Neuron (in vitro differentiated cells): ENCODE data around the gene BRIX1.
"Not testable (repeated sequence)": the region's sequence is repeated elsewhere in the genome, so short reads cannot be mapped to it uniquely, and the experiment has no call there.

Source experiments
- H2AFZ ChIP-seq: one replicate; pipeline ENCODE4 v1.6.1; 2013; ENCODE audit warnings: low read depth, mild to moderate bottlenecking, inconsistent platforms, low read length, moderate library complexity
- H3K27me3 ChIP-seq: one replicate; pipeline ENCODE4 v1.6.1; 2013; ENCODE audit warnings: low read length; ENCODE audit not compliant: insufficient read depth
- H3K36me3 ChIP-seq: one replicate; pipeline ENCODE4 v1.6.1; 2013; ENCODE audit warnings: low read length; ENCODE audit not compliant: insufficient read depth
- H3K4me1 ChIP-seq: one replicate; pipeline ENCODE4 v1.6.1; 2013; ENCODE audit warnings: low read length; ENCODE audit not compliant: insufficient read depth
- H3K4me3 ChIP-seq: 2 replicates; pipeline ENCODE4 v1.5.1; 2013; ENCODE audit warnings: mild to moderate bottlenecking, low read length, moderate library complexity
- H3K9me3 ChIP-seq: one replicate; pipeline ENCODE4 v1.6.1; 2013; ENCODE audit warnings: low read length

Gene BRIX1

GRCh38 chr5:34923256-34923655, 7.7 kb downstream of the BRIX1 start:
- H3K27me3 ChIP-seq, H3K9me3 ChIP-seq, H2AFZ ChIP-seq, H3K4me1 ChIP-seq, H3K4me3 ChIP-seq: not testable (repeated sequence)
- peaks cover 75% of the 10 kb centered on the region for H3K36me3 ChIP-seq

GRCh38 chr5:34923694-34924461, 8.4 kb downstream of the BRIX1 start:
- Histone ChIP-seq H3K27me3 (no peaks in the 10 kb centered on the region), H3K36me3 (peaks cover 71% of the 10 kb centered on the region), H2AFZ (no peak overlapping the region), H3K4me1 (no peaks in the 10 kb centered on the region), H3K9me3 (no peaks in the 10 kb centered on the region), H3K4me3 (no peak overlapping the region)

- Histone ChIP-seq H2AFZ (no peak overlapping the region), H3K36me3 (peaks cover 69% of the 10 kb centered on the region), H3K4me1 (no peaks in the 10 kb centered on the region), H3K9me3 (no peaks in the 10 kb centered on the region), H3K27me3 (no peaks in the 10 kb centered on the region), H3K4me3 (no peak overlapping the region)
Measured at GRCh38 chr5:34924462-34924765, 8.9 kb downstream of the BRIX1 start.

- H3K36me3 ChIP-seq, result peaks cover 52% of the 10 kb centered on the region
- no peak overlapping the region for H2AFZ ChIP-seq
- H3K27me3 ChIP-seq, result no peaks in the 10 kb centered on the region
- no peaks in the 10 kb centered on the region for H3K9me3 ChIP-seq
- no peak overlapping the region for H3K4me3 ChIP-seq
- H3K4me1 ChIP-seq, result peaks cover 10% of the 10 kb centered on the region
Measured at GRCh38 chr5:34926318-34926888, 10.9 kb downstream of the BRIX1 start.

GRCh38 chr5:34927785-34928184, 12.3 kb downstream of the BRIX1 start:
- no peaks in the 10 kb centered on the region for H3K27me3 ChIP-seq
- H3K36me3 ChIP-seq, result peaks cover 39% of the 10 kb centered on the region
- no peak overlapping the region for H2AFZ ChIP-seq
- H3K4me1 ChIP-seq, result peaks cover 15% of the 10 kb centered on the region
- no peak overlapping the region for H3K4me3 ChIP-seq
- no peaks in the 10 kb centered on the region for H3K9me3 ChIP-seq

- H3K27me3 ChIP-seq, result no peaks in the 10 kb centered on the region
- peak overlapping the region; percentile 95 for H3K4me3 ChIP-seq
- peak overlapping the region; percentile 43 for H2AFZ ChIP-seq
- H3K4me1 ChIP-seq, result peaks cover 15% of the 10 kb centered on the region
- no peaks in the 10 kb centered on the region for H3K9me3 ChIP-seq
- H3K36me3 ChIP-seq, result peaks cover 36% of the 10 kb centered on the region
Measured at GRCh38 chr5:34928267-34928666, 12.8 kb downstream of the BRIX1 start.

GRCh38 chr5:34929134-34929719, 13.7 kb downstream of the BRIX1 start, which contains the start of gene DNAJC21:
TSS of gene DNAJC21 (plus strand) at chr5:34929559. CDS start at chr5:34929820, 261 bp downstream.
- Histone ChIP-seq H3K4me3 (peak within 1 kb of the TSS; percentile 95), H3K36me3 (peaks cover 33% of the 10 kb centered on the region), H3K9me3 (no peaks in the 10 kb centered on the region), H2AFZ (peak within 1 kb of the TSS; percentile 77), H3K4me1 (peaks cover 15% of the 10 kb centered on the region), H3K27me3 (no peaks in the 10 kb centered on the region)

GRCh38 chr5:34929720-34930461, 14.4 kb downstream of the BRIX1 start:
- Histone ChIP-seq H3K9me3 (no peaks in the 10 kb centered on the region), H3K36me3 (peaks cover 26% of the 10 kb centered on the region), H3K4me1 (peaks cover 15% of the 10 kb centered on the region), H3K27me3 (no peaks in the 10 kb centered on the region), H2AFZ (peak overlapping the region; percentile 77), H3K4me3 (peak overlapping the region; percentile 95)

- Histone ChIP-seq H3K36me3 (peaks cover 21% of the 10 kb centered on the region), H3K4me1 (peaks cover 15% of the 10 kb centered on the region), H3K4me3 (peak overlapping the region; percentile 95), H2AFZ (peak overlapping the region; percentile 77), H3K27me3 (no peaks in the 10 kb centered on the region), H3K9me3 (no peaks in the 10 kb centered on the region)
Measured at GRCh38 chr5:34930462-34930844, 14.9 kb downstream of the BRIX1 start.

GRCh38 chr5:34930870-34931269, 15.4 kb downstream of the BRIX1 start:
- Histone ChIP-seq H3K36me3 (peaks cover 22% of the 10 kb centered on the region), H3K4me3 (peak overlapping the region; percentile 95), H3K4me1 (peaks cover 15% of the 10 kb centered on the region), H3K27me3 (no peaks in the 10 kb centered on the region), H3K9me3 (no peaks in the 10 kb centered on the region), H2AFZ (peak overlapping the region; percentile 77)

GRCh38 chr5:34932947-34933346, 17.4 kb downstream of the BRIX1 start:
- Histone ChIP-seq H2AFZ (no peak overlapping the region), H3K36me3 (peaks cover 28% of the 10 kb centered on the region), H3K27me3 (no peaks in the 10 kb centered on the region)

GRCh38 chr5:34941936-34942335, 26.4 kb downstream of the BRIX1 start:
- Histone ChIP-seq H3K36me3 (peaks cover 68% of the 10 kb centered on the region), H3K4me3 (no peak overlapping the region), H3K27me3 (no peaks in the 10 kb centered on the region), H3K9me3 (no peaks in the 10 kb centered on the region), H3K4me1 (no peaks in the 10 kb centered on the region), H2AFZ (no peak overlapping the region)

More at GRCh38 chr5:34932947-34933346, 17.4 kb downstream of the BRIX1 start:
- H3K9me3 ChIP-seq, result no peaks in the 10 kb centered on the region
- no peak overlapping the region for H3K4me3 ChIP-seq
- peaks cover 15% of the 10 kb centered on the region for H3K4me1 ChIP-seq

- Histone ChIP-seq H3K27me3 (no peaks in the 10 kb centered on the region), H3K4me3 (no peak overlapping the region), H2AFZ (no peak overlapping the region), H3K9me3 (no peaks in the 10 kb centered on the region), H3K4me1 (no peaks in the 10 kb centered on the region), H3K36me3 (peaks cover 57% of the 10 kb centered on the region)
Measured at GRCh38 chr5:34944044-34944443, 28.5 kb downstream of the BRIX1 start.
